Hematopoietic multipotent progenitor cell (in vitro differentiated cells): Measurements from ENCODE around the gene ZNF865. TPM values are rescaled to one million over a fixed set of nuclear protein-coding genes. Genes with fewer than 3 reads are reported as not detected.

ENCODE experiments used
- DNase-seq, 3 donors: peaks; one replicate each; pipeline ENCODE4 v3.0.0-alpha.2; 2011 to 2015; ENCODE audit warnings: low read depth in 2 of 3, low spot score in 2 of 3
- total RNA-seq: library from RNA; depleted of rRNA; stranded (reverse); fragments of >200 nt; gene quantifications from one replicate; pipeline ENCODE4 v1.2.3, GENCODE V29; 2012

ZNF865 gene
- total RNA-seq, 1 donor, result 4.0 TPM

DNA sequence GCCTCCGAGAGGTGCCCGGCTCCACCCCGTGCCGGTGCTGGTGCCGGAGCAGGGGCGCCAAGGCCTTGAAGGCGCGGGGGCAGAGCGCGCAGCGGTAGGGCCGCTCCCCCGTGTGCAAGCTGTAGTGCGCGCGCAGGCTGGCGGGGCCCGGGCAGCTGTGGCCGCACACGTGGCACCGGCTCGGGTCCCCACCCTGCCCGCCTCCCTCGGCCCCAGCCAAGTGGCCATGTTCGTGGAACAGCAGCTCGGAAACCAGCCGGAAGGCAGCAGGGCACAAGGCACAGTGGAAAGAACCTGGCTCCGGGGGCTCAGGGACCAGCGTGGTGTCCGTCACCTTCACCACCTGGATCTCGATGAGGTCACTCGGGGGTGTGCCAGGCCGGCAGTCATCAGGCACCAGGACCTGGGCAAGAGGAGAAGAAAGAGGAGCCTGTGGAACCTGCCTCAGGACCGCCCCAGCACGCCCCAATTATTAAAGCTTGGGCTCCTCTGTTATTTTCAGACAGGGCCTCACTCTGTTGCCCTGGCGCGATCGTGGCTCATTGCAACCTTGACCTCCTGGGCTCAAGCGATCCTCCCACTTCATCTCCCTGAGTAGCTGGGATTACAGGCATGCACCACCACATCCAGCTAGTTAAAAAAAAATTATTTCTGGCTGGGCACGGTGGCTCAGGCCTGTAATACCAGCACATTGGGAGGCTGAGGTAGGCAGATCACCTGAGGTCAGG is 17.0 kb downstream of the ZNF865 start:
- DNase-seq, result no peak

DNA sequence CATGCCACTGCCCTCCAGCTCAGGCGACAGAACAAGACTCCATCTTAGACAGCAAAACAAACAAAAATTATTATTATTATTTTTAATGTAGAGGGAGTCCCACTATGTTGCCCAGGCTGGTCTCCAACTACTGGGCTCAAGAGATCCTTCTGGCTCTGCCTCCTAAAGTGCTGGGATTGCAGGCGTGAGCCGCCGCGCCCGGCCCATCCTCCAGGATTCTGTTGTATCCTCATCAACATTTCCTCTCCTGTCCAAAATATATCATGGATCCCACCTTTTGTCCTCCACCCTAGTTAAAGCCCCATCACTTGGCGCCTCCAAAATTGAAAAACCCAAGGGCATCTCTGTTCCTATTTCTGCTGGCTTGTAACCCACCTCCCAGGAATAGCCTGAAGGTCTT is 17.7 kb downstream of the ZNF865 start:
- DNase-seq, result no peak

DNA sequence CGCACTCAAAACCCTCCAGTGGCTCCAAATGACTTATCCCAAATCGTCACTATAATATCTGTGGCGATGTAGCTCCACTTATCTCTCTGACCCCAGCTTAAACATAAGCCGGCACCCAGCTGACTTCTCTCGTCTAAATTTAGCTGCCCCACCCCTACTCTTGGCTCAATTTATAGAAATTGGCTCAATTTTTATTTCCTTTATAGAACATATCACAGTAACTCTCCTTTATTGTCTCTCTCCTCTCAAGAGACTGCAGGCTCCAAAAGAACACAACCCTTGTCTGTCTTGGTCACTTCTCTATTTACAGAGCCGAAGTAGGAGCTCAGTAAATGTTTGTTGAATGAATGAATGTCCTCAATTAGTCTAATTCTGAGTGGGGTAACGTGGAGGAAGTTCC is 18.1 kb downstream of the ZNF865 start:
- no peak for DNase-seq

DNA sequence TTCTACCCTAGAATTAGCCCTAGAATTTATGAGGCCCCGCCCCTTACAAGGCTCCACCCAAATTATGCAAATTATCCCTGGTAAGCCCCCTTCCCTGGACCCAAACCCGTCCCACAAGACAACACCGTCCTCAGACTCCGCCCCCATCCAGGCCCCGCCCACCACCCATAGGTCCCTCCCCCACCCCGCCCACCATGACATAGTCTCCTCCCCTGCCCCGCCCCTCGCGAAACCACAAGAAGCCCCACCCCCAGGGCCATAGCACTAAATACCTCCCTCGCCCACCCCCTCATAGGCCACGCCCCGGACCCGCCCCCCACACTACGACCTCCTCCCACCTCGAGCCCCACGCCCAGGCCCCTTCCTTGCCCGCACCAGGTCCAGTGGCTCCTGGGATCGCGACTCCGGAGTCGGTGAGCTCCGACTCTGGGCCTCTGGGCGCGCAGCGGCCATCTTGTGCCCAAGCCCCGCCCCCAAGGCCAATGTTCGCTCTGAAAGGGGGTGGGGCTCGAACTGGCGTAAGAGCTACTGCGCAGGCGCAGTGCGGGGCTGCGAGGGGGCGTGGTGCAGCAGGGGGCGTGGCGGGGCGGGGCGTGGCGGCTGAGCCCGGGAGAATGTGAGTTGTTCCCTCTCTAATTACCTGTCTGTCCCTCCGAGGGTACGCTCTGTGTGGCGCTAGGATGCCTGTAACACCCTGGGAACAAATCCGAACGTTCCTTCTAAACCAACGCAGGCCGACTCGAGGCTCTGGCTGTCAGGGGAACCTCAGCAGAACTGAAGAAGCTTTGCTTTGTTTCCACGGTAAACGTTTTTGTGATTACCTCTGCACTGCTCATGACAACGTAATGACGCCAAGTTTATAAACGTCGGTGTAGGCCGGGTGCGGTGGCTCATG is 18.9 kb downstream of the ZNF865 start, which contains the start of gene ZNF784:
ZNF784 (minus strand) TSS at position 458 of the 895 bp plus-strand sequence; CDS start at position 453, 5 bp downstream.
- DNase-seq, result peak; percentile 92 to 98 (median 95)

DNA sequence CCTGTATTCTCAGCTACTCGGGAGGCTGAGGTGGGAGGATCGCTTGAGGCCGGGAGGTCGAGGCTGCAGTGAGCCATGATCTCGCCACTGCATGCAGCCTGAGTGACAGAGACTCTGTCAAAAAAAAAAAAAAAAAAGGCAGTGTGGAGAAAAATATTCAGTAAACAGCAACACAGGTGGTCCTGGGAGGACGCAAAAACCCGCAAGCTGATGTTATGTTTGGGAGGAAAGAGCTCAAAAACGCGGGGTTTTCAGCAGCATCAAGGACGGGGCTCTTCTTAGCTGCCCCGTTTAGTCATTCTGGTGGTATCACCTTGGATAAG is 19.5 kb downstream of the ZNF865 start:
- no peak for DNase-seq

DNA sequence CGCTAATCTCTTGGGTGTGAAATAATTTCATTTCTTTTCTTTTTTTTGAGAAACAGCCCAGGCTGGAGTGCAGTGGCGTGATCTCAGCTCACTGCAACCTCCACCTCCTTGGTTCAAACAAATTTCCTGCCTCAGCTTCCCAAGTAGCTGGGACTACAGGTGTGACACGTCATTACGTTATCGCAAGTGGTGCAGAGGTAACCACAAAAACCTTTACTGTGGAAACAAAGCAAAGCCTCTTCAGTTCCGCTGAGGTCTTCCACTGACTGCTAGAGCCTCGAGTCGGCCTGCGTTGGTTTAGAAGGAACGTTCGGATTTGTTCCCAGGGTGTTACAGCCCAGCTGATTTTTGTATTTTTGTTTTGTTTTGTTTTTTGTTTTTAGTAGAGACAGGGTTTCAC is 20.9 kb downstream of the ZNF865 start:
- DNase-seq, result no peak

DNA sequence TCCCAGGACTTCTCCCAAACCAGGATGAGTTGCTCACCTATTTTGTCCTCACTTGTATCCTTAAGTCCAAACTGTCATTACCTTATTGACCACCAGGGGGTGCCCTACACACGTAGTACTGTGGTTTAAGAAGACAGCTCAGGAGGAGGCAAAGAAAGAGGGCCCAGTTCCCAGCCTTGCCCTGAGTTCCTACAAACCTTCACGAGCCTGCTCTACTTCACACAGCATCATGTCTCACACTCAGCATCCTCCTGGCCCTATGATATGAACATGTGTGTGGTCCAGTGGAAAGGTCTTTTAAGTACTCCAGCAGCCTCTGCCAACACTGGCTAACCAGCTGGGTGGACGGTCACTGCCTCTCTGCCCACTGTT is 27.0 kb downstream of the ZNF865 start:
- DNase-seq, result peak; percentile 87 to 96 (median 91)

DNA sequence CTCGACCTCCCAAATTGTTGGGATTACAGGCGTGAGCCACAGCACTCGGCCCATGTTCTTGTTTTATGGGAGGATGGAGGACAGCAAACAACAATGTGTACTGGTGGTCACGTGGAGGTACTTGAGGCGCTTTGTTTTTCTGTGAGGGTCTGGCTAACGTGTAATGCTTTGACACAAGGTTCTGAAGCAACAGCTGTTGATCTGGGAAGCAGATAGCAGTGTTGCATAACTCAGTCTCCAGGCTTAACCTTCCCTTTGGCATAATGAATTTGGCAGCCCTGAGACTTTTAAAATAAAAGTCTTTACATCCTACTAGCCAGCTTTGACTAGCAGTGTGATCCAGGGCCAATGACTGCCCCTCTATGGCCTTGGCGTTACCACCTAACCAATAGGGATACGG is 28.4 kb downstream of the ZNF865 start:
- DNase-seq, result peak in 1 of 3 donors; percentile 50

DNA sequence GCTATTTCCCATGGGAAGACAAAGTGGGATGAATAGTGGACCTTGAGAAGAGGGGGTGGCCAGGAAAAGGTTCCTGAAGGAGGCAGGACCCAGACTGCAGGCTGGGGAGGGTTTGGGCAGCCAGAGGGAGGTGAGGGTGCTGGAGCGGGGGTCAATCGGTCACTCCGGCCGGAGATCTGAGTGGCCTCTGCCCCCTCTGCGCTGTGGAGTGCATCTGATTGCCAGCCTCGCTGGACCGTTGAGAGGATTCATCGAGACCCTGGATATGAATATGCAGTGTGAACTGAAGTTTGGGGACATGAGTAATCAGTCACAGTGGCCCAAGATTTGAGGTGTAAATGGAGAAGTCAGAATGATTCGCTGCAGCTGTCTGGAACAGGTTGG is 29.9 kb downstream of the ZNF865 start:
- peak in 1 of 3 donors; percentile 57 for DNase-seq

DNA sequence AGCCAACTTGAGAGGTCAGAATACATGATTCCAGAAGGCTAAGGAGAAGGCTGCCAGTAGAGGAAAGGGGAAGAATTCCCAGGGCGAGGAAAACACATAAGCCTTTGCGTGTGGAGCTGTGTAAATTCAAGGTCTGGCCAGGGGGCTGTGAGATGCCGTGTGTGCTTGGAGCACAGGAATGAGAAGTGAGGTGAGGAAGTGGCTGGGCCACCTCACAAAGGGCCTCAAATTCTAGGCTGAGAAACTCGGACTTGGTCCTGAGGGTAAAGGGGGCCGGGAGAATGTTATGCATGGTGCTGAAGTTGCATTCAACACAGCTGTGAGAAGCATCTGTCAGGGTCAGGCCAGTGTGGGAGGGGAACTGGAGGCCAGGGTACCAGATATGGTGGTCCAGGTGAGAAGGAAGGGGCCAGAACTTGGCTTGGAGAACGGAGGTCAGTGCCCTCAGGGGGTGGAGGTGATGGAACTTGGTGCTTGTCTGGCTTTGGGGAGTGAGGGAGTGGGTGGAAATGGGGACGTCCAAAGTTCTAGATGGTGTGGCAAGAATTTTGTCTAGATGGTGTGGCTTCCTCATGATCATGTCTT is 30.5 kb downstream of the ZNF865 start:
- DNase-seq, result no peak

DNA sequence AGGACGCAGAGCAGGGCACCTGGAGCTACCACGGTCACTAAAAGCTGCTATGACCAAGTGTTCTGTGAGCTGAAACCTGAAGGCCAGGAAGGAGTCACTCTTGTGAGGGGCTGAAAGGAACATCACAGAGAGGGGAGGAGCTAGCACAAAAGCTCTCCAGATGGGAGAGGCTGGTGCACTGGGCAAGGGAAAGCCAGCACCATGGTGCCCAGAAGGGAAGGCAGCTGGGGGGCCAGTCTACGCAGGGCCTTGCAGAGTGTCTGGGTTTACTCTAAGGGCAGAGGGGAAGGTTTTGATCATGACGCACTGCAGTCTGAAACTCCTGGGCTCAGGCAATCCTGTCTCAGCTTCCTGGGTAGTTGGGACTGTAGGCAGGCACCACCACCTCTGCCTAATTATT is 31.3 kb downstream of the ZNF865 start:
- DNase-seq, result no peak

DNA sequence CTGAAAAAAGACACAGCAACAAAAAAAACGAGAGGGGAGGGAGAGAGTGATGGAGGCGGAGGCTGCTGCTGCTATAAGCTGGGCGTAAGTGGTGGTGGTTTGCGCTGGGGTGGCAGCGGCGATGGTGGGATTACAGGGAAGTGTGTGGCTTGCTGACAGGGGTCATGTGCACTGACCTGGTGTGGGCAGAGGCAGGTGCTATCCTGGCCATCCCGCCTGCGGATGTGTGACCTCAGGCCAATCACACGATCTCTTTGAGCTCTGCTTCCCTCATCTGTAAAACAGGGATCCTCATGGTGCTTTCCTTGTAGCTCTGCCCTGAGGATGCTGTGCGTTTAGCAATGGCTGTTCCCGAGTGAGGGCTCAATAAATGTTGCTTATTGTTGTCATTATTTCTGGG is 32.1 kb downstream of the ZNF865 start:
- no peak for DNase-seq

DNA sequence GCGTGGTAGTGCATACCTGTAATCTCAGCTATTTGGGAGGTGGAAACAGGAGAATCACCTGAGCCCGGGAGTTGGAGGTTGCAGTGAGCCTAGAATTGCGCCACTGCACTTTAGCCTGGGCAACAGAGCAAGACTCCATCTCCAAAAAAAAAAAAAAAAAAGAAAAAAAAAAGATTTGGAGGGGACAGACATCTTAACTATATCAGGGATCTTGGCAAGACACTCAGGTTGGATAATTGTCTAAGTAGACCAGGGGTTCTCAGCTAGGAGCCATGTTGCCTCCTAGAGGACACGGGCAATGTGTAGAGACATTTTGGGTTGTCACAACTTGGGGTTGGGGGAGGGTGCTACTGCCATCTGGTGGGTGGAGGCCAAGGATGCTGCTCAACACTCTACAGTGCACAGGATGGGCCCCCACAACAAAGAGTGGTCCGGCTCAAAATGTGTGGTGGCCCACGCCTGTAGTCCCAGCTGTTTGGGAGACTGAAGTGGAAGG is 33.5 kb downstream of the ZNF865 start:
- DNase-seq, result peak in 2 of 3 donors; percentile 72 to 83

DNA sequence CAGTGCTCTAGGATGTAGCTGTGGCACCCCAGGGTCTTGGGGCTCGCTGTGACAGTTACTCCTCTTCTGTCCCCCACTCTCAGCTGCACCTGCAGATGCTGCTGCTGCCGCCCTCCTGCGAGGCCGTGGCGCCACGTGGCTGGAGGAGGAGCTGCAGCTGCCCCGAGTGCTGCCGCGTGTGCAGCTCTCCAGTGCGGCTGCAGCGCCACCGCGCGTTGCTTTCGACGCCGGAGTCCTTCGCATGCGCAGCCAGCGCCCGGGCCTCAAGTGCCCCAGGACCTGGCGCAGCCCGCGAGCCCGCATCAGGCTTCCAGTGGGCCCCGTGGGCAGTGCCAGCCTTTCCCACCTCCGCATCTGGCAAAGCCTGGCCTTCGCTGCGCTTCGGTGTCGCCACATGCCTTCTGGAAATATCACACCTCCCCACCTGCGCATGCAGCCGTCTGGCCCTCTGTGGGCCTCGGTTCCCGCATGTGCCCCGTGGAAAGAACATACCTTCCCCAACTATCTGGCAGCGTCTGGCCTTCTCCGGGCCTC is 34.7 kb downstream of the ZNF865 start:
- peak in 2 of 3 donors; percentile 76 to 83 for DNase-seq

DNA sequence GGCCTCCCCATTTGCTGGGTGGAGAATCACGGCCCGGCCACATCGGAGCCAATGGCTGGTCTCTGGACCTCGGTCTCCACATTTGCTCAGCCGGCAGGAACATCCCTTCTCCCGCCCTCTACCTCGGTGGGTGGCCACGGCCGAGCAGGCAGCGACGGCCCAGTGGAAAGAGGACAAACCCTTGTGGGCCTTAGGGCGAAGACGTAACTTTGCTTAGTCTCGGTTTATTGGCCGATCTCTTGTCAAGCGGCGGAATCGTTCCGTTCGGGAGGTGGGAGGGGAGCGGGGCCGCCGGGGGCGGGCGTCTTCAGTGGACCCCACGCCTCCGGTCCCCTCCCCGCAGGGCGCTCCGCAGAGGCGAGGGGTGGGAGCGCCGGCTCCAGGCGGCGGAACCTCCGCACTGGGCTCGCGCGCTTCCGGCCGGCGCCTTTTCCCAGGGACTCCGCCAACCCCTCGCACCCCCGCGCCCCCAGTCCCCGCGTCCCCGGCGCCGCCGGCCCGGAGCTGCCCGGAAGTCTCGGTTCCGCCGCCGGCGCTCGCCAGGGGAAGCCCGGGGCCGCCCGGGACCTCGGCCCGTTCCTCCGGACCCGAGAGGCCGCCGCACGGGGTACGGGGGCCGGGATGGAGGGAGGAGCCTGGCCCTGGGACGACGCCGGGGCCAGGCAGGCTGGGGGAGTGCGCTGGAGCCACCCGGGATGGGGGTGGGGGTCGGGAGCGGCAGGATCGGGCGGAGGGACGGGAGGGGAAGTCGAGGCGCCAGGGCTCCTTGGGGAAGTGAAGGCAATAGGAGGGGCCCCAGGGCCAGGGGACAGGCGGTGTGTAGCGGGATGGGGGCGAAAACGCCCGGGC is 35.4 kb downstream of the ZNF865 start, which contains the start of gene ZNF580:
ZNF580 (plus strand) TSS at position 426 of the 849 bp plus-strand sequence. CDS start 1,507 bp downstream, outside the sequence.
- peak in 1 of 3 donors; percentile 41 for DNase-seq

DNA sequence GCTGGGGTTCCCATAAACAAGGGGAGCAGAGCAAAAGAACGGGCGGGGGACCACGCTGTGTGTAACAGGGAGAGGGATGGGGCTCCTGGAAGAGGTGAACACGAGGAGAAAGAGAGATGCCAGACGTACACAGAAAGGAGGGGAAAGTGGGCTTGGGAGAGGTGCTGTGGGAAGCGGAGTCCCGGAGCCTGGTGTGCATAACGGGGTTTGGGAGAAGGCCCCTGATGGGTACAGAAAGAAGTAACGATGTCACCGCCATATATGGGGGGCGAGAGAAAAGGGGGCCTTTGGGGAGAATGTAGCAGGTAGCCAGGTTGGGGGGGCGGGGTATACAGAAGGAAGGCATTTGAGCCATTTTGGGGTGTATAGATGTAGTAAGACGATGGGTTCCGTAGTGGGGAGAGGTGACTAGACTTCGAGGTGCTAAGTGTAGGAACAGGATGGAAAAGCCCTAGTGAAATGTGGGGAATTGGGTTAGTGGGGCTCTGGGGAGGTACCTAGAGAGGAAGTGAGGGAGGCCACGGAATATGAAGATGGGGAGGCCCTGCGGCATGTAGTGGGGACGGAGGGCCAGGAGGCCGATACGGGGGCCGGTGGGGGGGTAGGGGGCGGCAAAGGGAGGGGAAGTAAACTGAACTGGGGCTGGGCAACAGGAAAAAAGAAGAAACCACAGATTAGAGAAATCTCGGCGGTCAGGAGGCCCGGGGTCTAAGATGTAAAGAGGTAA is 36.1 kb downstream of the ZNF865 start:
- DNase-seq, result no peak

DNA sequence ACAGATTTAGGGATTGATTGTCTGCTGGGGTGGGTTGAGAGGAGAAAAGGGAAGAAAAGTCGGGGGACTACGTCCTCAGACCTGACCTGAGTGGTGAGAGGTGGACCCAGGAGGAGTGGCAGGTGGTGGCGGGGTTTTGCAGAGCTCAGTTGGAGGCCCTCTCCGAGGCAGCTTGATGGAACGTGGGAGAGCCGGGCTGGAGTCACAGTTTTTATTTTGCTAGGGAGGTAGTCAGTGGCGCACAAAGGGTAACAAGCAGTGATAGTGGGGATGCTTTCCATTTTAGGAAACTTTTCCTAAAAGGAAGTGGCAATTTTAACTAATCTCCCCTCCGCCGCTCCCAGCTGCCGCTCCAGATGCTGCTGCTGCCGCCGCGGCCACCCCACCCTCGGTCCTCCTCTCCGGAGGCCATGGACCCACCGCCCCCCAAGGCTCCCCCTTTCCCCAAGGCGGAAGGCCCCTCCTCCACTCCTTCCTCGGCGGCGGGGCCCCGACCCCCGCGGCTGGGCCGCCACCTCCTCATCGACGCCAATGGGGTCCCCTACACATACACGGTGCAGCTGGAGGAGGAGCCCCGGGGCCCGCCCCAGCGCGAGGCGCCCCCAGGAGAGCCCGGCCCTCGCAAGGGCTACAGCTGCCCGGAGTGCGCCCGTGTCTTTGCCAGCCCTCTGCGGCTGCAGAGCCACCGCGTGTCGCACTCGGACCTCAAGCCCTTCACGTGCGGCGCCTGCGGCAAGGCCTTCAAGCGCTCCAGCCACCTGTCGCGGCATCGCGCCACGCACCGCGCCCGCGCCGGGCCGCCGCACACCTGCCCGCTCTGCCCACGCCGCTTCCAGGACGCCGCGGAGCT is 36.9 kb downstream of the ZNF865 start:
- DNase-seq, result no peak
